OCI-LY3 (cell line): ENCODE measurements around the gene MPHOSPH6.

ENCODE experiments used
- EZH2phosphoT487 ChIP-seq: fragments of 200-600 bp; shearing (Covaris generic); IDR thresholded peaks from 2 replicates; pipeline ENCODE4 v1.6.1; 2018; ENCODE audit warnings: antibody characterized with exemption, mixed run types, low read depth
- TF ChIP-seq, protein P1 (sequence below): fragments of 200-600, 300-600 bp; sonication (generic); IDR thresholded peaks from 2 replicates; pipeline ENCODE4 v1.5.1; 2014; ENCODE audit warnings: antibody characterized with exemption, low read length, low read depth

GRCh38 chr16:82219298-82219697 lies 49.3 kb upstream of the MPHOSPH6 start:
- TF ChIP-seq, protein P1, sequence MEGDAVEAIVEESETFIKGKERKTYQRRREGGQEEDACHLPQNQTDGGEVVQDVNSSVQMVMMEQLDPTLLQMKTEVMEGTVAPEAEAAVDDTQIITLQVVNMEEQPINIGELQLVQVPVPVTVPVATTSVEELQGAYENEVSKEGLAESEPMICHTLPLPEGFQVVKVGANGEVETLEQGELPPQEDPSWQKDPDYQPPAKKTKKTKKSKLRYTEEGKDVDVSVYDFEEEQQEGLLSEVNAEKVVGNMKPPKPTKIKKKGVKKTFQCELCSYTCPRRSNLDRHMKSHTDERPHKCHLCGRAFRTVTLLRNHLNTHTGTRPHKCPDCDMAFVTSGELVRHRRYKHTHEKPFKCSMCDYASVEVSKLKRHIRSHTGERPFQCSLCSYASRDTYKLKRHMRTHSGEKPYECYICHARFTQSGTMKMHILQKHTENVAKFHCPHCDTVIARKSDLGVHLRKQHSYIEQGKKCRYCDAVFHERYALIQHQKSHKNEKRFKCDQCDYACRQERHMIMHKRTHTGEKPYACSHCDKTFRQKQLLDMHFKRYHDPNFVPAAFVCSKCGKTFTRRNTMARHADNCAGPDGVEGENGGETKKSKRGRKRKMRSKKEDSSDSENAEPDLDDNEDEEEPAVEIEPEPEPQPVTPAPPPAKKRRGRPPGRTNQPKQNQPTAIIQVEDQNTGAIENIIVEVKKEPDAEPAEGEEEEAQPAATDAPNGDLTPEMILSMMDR = no peak
- no peak for TF ChIP-seq EZH2phosphoT487
